Stimulated activated CD8-positive, alpha-beta memory T cell treated with anti-CD3 and anti-CD28 coated beads, Interleukin-12 subunit alpha, Interleukin-12 subunit beta, amount 100 ng/mL, for 24 hours (primary cell): Measurements from ENCODE around the gene CRYBG2.
"Not testable (repeated sequence)": the region's sequence is repeated elsewhere in the genome, so short reads cannot be mapped to it uniquely, and the experiment has no call there.

Experiments used
- DNase-seq: peaks from one replicate; pipeline ENCODE4 v3.0.0-alpha.2; 2020; ENCODE audit errors: extremely low read depth

Gene CRYBG2

GRCh38 chr1:26349877-26350244 is 4.1 kb downstream of the CRYBG2 start:
- no peak for DNase-seq

DNA sequence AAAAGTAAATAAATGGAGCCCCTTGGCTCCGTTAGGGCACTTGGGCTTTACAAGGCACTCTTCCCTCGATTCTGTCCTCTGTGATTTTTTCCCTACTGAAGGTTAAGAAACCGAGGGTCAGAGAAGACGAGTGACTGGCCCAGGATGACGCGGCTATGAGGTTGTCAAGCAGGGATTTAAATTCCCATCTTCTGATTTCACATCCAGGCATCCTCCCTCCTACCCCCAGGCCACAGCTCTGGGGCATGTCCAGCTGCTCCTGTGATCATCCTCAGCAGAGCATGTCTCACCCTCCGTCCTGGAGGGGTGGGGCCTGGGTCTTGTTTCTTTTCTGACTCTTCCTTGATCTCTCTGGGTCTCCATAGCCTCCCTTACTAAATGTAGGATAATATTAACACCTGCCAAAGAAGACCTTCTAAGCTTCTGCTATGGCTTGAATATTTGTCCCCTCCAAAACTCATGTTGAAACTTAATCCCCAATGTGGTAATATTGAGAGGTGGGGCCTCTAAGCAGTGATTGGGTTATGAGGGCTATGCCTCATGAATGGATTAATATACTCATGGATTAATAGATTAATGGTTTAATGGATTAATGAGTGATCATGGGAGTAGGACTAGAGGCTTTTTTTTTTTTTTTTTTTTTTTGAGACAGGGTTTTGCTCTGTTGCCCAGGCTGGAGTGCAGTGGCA is 4.6 kb downstream of the CRYBG2 start:
- DNase-seq: no peak

DNA sequence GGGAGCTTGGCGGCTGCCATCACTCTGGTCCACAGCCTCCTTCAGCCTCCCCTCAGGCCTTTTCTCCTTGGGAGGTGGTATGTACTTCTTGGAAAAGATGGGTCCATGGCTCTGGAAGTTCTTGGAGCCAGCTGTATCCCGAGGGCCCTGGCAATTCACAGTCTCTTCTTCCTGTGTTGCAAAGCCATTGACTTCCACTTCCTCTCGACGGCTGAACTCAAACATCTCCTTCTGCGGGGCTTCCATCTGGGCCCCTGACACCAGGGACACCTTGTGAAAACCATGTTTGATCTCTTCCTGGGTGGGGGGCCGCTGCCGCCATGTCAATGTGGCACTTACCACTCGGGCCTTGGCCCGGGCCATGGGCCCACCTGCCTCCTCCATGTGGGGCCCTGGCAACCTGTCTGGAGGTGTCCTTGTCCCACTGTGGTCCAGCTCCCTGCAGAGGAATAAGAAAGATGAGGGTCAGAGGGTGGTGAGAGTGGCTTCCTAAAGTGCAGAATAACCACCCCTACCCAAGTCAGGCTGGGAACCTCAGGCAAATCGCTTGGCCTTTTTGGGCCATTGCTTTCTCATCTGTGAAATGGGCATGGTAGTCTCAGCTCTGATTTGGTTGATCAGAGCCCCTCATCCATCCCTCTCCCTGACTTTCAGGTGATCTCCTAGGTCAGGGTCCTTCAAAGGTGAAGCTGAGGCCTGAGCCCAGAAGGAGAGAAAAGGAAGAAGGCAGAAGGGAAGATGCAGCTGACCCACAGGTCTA is 7.5 kb downstream of the CRYBG2 start:
- DNase-seq: no peak

GRCh38 chr1:26345718-26346117 is 8.2 kb downstream of the CRYBG2 start:
- no peak for DNase-seq

GRCh38 chr1:26344147-26344920 is 9.6 kb downstream of the CRYBG2 start:
- no peak for DNase-seq

DNA sequence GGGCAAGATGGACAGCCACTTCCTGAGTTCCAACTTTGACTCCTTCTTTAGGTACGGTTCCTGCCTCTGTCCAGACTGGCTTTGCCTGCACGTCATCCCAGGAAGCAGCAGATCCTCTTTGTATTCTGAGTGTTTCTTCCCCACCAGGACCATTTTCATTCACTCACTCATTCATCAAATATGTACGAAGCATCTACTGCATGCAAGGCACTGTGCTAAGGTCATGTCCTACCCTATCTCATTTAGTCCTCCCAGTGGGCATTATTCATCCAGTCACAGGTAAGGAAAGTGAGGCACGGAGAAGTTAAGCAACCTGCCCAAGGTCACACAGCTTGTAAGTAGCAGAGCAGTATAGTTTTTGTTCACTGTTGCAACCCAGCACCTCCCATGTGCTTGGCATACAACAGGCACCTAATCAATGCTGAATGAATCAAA is 13.9 kb downstream of the CRYBG2 start:
- DNase-seq: no peak

DNA sequence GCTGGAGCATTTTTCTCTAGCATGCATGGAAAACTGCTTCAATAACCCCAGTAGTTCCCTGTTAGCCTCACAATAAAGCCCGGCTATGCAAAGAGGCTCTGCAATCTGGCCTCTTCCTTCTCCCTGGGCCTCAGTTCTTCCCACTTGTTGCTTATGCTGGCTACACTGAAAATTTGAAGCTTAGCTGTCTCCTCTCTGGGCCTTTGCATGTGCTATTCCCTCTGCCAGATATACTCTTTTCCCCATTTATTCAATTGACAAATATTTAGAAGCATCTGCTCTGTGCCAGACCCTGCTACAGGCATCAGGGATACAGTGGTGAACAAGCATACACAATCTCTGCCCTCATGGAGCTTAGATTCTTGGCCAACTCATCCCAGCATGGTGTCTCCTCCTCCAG is 15.3 kb downstream of the CRYBG2 start:
- DNase-seq: no peak

DNA sequence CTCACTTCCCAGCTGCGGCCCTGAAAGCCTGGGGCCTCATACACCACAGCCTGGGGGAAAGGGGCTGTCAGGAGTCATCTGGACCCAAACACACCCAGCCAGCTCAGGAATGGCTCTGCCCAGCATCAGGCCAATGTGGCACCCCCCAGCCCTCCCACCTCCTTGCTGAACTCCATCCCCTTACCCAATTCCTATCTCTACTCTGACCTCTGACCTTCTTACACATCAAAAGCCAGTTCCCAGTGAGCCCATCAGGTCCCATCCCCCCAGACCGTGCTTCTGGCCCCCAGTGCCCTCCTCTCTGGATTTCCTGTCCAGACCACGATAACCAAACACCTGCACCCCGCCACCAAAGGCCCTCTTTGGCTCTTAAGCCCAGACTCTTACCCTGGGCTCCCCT is 16.3 kb downstream of the CRYBG2 start:
- no peak for DNase-seq

GRCh38 chr1:26337206-26337535 is 16.8 kb downstream of the CRYBG2 start:
- no peak for DNase-seq

- peak; percentile 57 for DNase-seq
Observed at GRCh38 chr1:26336477-26337205, 17.3 kb downstream of the CRYBG2 start.

- no peak for DNase-seq
Observed at GRCh38 chr1:26335774-26336476, 18.0 kb downstream of the CRYBG2 start.

DNA sequence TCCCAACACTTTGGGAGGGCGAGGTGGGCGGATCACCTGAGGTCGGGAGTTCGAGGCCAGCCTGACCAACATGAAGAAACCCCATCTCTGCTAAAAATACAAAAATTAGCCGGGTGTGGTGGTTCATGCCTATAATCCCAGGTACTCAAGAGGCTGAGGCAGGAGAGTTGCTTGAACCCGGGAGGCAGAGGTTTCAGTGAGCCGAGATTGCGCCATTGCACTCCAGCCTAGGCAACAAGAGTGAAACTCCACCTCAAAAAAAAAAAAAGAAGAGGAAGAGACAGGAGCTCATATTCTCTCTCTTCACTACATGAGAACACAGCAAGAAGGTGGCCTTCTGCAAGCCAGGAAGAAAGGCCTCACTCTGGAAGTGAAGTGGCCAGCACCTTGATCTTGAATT is 20.6 kb downstream of the CRYBG2 start:
- DNase-seq: not testable (repeated sequence)

DNA sequence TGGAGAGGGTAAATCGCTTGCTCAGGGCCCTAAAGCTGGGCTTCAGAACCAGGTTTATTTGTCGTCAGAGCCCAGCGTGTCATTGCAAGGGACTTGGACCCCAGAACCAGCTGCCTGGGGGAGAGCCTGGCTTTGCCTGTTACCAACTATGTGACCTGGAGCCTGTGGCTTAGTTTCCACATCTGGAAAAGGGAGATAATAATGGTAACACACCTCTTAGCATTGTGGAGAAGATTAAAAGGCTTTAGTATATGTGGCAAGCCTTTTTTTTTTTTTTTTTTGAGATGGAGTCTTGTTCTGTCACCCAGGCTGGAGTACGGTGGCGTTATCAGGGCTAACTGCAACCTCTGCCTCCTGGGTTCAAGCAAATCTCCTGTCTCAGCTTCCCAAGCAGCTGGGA is 23.7 kb downstream of the CRYBG2 start:
- DNase-seq: no peak

- DNase-seq: not testable (repeated sequence)
Observed at GRCh38 chr1:26329380-26329779, 24.6 kb downstream of the CRYBG2 start.

DNA sequence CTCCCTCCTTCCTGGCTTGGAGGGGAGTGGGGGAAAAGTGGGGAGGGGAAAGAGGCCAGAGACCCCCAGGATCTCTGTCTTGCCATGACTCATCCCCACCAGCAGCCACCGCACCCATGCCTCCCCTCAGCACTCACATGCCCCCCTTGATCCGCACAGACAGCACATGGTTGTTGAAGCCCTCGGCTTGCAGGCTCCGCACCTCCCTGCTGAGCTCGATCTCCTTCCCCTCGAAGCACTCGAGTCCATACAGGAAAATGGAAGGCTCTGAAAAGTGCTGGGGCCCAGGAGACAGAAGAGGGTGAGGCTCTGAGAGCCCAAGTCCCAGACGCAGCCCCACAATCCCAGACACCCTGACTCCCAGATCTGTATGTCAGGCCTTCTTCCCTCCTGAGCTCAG is 25.3 kb downstream of the CRYBG2 start:
- no peak for DNase-seq

- no peak for DNase-seq
Observed at GRCh38 chr1:26327956-26328362, 26.0 kb downstream of the CRYBG2 start.

- DNase-seq: no peak
Observed at GRCh38 chr1:26324550-26324949, 29.4 kb downstream of the CRYBG2 start.

- DNase-seq: no peak
Observed at GRCh38 chr1:26323382-26323781, 30.5 kb downstream of the CRYBG2 start.

DNA sequence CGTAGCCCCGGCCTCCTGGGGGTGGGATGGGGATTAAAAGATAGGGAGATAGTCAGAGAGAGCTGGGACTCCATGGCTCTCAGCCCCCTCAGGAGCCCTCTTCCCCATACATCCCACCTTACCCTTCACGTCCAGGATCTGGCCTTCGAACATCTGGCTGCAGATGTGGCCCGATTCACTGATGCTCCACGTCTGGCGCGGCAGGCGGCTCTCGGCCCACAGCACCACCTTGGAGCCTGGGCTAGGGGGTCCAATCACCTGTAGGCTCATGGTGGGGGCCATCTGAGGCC is 31.9 kb downstream of the CRYBG2 start:
- no peak for DNase-seq

GRCh38 chr1:26321315-26322041 is 32.5 kb downstream of the CRYBG2 start:
- DNase-seq: peak; percentile 82

GRCh38 chr1:26320896-26321295 is 33.0 kb downstream of the CRYBG2 start:
- DNase-seq: no peak
